K562 (cell line): Measurements from ENCODE around the gene SHANK1. TPM values are rescaled to one million over a fixed set of nuclear protein-coding genes. Genes with fewer than 3 reads are reported as not detected.

ENCODE experiments used
- CHCHD3 ChIP-seq: fragments of 250-450 bp; sonication (Bioruptor Pico); IDR thresholded peaks from 2 replicates; pipeline ENCODE4 v2.1.2; 2022; ENCODE audit warnings: mild to moderate bottlenecking
- CREM ChIP-seq: IDR thresholded peaks from 2 replicates; pipeline ENCODE4 v1.6.1; 2014; ENCODE audit warnings: antibody characterized with exemption, low read depth
- DLX4 ChIP-seq: fragments of 250-450 bp; sonication (Bioruptor Pico); IDR thresholded peaks from 2 replicates; pipeline ENCODE4 v1.6.1; 2021; ENCODE audit warnings: mild to moderate bottlenecking
- EP300 ChIP-seq: IDR thresholded peaks from 2 replicates; pipeline ENCODE4 v1.6.1; 2012; ENCODE audit warnings: low read length, improper control_type of control experiment
- HDAC3 ChIP-seq: fragments of 450-650 bp; IDR thresholded peaks from 2 replicates; pipeline ENCODE4 v1.6.1; 2018; ENCODE audit warnings: borderline replicate concordance, mild to moderate bottlenecking, moderate library complexity; ENCODE audit not compliant: partially characterized antibody
- JUND ChIP-seq, 2 experiments: IDR thresholded peaks; 2 replicates in 1 of 2; 3 replicates in 1 of 2; pipeline ENCODE4 v1.6.1; 2011; ENCODE audit warnings: borderline replicate concordance in 2 of 2, low read depth in 2 of 2, low read length in 2 of 2, improper control_type of control experiment in 1 of 2, missing biosample characterization in 1 of 2, missing genetic modification characterization in 1 of 2, missing genetic modification reagents in 1 of 2
- KDM4B ChIP-seq, 2 experiments: fragments of 450-650 bp in 1 of 2; sonication (generic) in 1 of 2; IDR thresholded peaks; 2 replicates each; pipeline ENCODE4 v1.6.1; 2016 to 2017; ENCODE audit warnings: borderline replicate concordance in 2 of 2, antibody characterized with exemption in 1 of 2, low read depth in 1 of 2, mild to moderate bottlenecking in 1 of 2
- KHSRP ChIP-seq: fragments of 450-650 bp; IDR thresholded peaks from 2 replicates; pipeline ENCODE4 v1.6.1; 2017
- KLF16 ChIP-seq: IDR thresholded peaks from 2 replicates; pipeline ENCODE4 v1.6.1; 2016; ENCODE audit warnings: antibody characterized with exemption
- L3MBTL2 ChIP-seq: fragments of 450-650 bp; IDR thresholded peaks from 2 replicates; pipeline ENCODE4 v1.6.1; 2016; ENCODE audit warnings: mild to moderate bottlenecking, moderate library complexity
- MCM5 ChIP-seq: fragments of 450-650 bp; IDR thresholded peaks from 2 replicates; pipeline ENCODE4 v1.6.1; 2016; ENCODE audit warnings: low read depth
- MCM7 ChIP-seq, 2 experiments: fragments of 450-650 bp; IDR thresholded peaks; 2 replicates each; pipeline ENCODE4 v1.6.1; 2016 to 2018
- PHTF2 ChIP-seq: fragments of 250-450 bp; sonication (Bioruptor Pico); IDR thresholded peaks from 2 replicates; pipeline ENCODE4 v1.5.0; 2021; ENCODE audit warnings: mild to moderate bottlenecking
- RERE ChIP-seq: sonication (generic); formaldehyde crosslinking; IDR thresholded peaks from 2 replicates; pipeline ENCODE4 v1.8.0; 2023; ENCODE audit warnings: missing genetic modification reagents, mild to moderate bottlenecking, borderline replicate concordance
- RUNX1 ChIP-seq: sonication (generic); IDR thresholded peaks from 2 replicates; pipeline ENCODE4 v1.6.1; 2016; ENCODE audit warnings: antibody characterized with exemption, low read depth
- SFPQ ChIP-seq: fragments of 200-400 bp; formaldehyde crosslinking; IDR thresholded peaks from 2 replicates; pipeline ENCODE4 v1.6.1; 2017; ENCODE audit warnings: mild to moderate bottlenecking, low read depth, low read length, moderate library complexity
- TRIM28 ChIP-seq: fragments of 450-650 bp; IDR thresholded peaks from 2 replicates; pipeline ENCODE4 v1.6.1; 2017
- ZKSCAN1 ChIP-seq: fragments of 150-350 bp; IDR thresholded peaks from 2 replicates; pipeline ENCODE4 v1.6.1; 2016; ENCODE audit warnings: low read depth, low read length
- ZNF134 ChIP-seq: fragments of 250-450 bp; sonication (Bioruptor Pico); conservative IDR thresholded peaks from 2 replicates; pipeline ENCODE4 v1.4.0; 2020
- ZNF217 ChIP-seq: sonication (generic); formaldehyde crosslinking; IDR thresholded peaks from 2 replicates; pipeline ENCODE4 v1.8.0; 2022; ENCODE audit warnings: mild to moderate bottlenecking, missing genetic modification reagents
- ZNF253 ChIP-seq: fragments of 250-450 bp; sonication (Bioruptor Pico); conservative IDR thresholded peaks from 2 replicates; pipeline ENCODE4 v1.6.1; 2021; ENCODE audit warnings: mild to moderate bottlenecking
- ZNF717 ChIP-seq: fragments of 250-450 bp; sonication (Bioruptor Pico); IDR thresholded peaks from 2 replicates; pipeline ENCODE4 v1.5.0; 2021
- ZZZ3 ChIP-seq: fragments of 450-650 bp; IDR thresholded peaks from 2 replicates; pipeline ENCODE4 v1.6.1; 2016; ENCODE audit warnings: antibody characterized with exemption, mild to moderate bottlenecking, moderate library complexity
- polyA plus RNA-seq, 8 experiments: library from polyadenylated mRNA; depleted of rRNA in 4 of 8; stranded (reverse) in 5 of 8; unstranded in 3 of 8; fragments of >200 nt; fragmentation: Nextera tagmentation in 2 of 8; fragmentation: Illumina TruSeq in 1 of 8; extraction: Ambion mirVana in 2 of 8; extraction: Trizol in 1 of 8; gene quantifications; 2 replicates each; pipeline versions ENCODE4 v1.2.1 to v1.2.3, GENCODE V29; 2011 to 2014; ENCODE audit warnings: inconsistent platforms in 1 of 8, missing spikeins in 1 of 8
- total RNA-seq, 7 experiments: library from RNA; depleted of rRNA in 6 of 7; stranded (reverse); fragments of >200 nt in 6 of 7; fragmentation: Illumina TruSeq in 2 of 7; extraction: Trizol in 2 of 7; gene quantifications; 2 replicates each; pipeline versions ENCODE4 v1.2.1 to v1.2.3, GENCODE V29; 2011 to 2021; ENCODE audit warnings: low replicate concordance in 1 of 7

The SHANK1 gene
- total and polyA plus RNA-seq, 9 of the 15 experiments (the other 6 are each of a cell fraction or from before 2014, with no cell fraction given) = 0.33 to 1.3 (median 0.55) TPM; not detected in 2

GRCh38 chr19:50741179-50741933, 21.8 kb upstream of the SHANK1 start (continued):
- TF ChIP-seq CREM = no peak; the same call in 1 of the 2 replicates
- no peak for TF ChIP-seq MCM7 (IDR thresholded peaks at IDR 0.05)
- no peak for TF ChIP-seq SFPQ
- no peak for TF ChIP-seq ZNF717 (CRISPR knock-in tag)
- no peak for TF ChIP-seq RERE (CRISPR knock-in tag)
- TF ChIP-seq EP300 = peak; percentile 94
- TF ChIP-seq MCM5 = no peak
- TF ChIP-seq ZNF253 (CRISPR knock-in tag) = no peak
- no peak for TF ChIP-seq DLX4
- no peak for TF ChIP-seq CHCHD3 (CRISPR knock-in tag)
- no peak for TF ChIP-seq KDM4B (IDR thresholded peaks at IDR 0.05; ENCODE audit: borderline replicate concordance in 2 of 2, low read depth in 1 of 2)
- TF ChIP-seq KLF16 = peak; percentile 37; the same call in 1 of the 2 replicates
- TF ChIP-seq ZZZ3 = no peak
- no peak for TF ChIP-seq KHSRP
- peak; percentile 58 for TF ChIP-seq JUND (IDR thresholded peaks at IDR 0.05; ENCODE audit: borderline replicate concordance, low read depth, low read length)
- TF ChIP-seq JUND (tag; IDR thresholded peaks at IDR 0.05; ENCODE audit: borderline replicate concordance, low read depth, low read length) = no peak; the same call in 2 of the 3 replicates
- TF ChIP-seq ZNF134 (CRISPR knock-in tag) = no peak
- TF ChIP-seq ZKSCAN1 = no peak
- no peak for TF ChIP-seq TRIM28
- TF ChIP-seq HDAC3 = peak; percentile 44
- no peak for TF ChIP-seq ZNF217 (CRISPR knock-in tag)
- TF ChIP-seq RUNX1 = no peak
- TF ChIP-seq L3MBTL2 = no peak
- TF ChIP-seq PHTF2 = no peak
